ENCODE measurements around the gene RPS26.

GRCh38 chr12:55995366-55995765, 46.4 kb upstream of the RPS26 start:
- TF ChIP-seq CTCF (IDR thresholded peaks at IDR 0.05) (no peak), TCF7L2 (IDR thresholded peaks at IDR 0.05; ENCODE audit: low read depth, low read length) (no peak)
